Lung (tissue), 12 donors: Measurements from ENCODE around the gene MBTD1. TPM values are rescaled to one million over a fixed set of nuclear protein-coding genes. Genes with fewer than 3 reads are reported as not detected.

Source experiments
- ATAC-seq: fragments of 200-7000 bp; cut with Tn5 transposase; one replicate; pipeline ENCODE4 v1.9.1; 2020; ENCODE audit warnings: moderate number of reproducible peaks; ENCODE audit not compliant: insufficient read depth, low FRiP score
- DNase-seq, 3 donors: peaks; one replicate each; pipeline ENCODE4 v3.0.0-alpha.2; 2013 to 2017
- H3K27ac ChIP-seq, 2 donors: one replicate each; pipeline ENCODE4 v1.5.1; 2013; ENCODE audit warnings: mild to moderate bottlenecking in 2 of 2, moderate library complexity in 2 of 2, control low read depth in 1 of 2, inconsistent platforms in 1 of 2, low read depth in 1 of 2, low read length in 1 of 2
- H3K27me3 ChIP-seq, 3 donors: one replicate each; pipeline ENCODE4 v1.5.1; 2013; ENCODE audit warnings: low read length in 2 of 3; ENCODE audit not compliant: control insufficient read depth in 3 of 3, insufficient read depth in 3 of 3
- H3K36me3 ChIP-seq, 4 donors: one replicate each; pipeline ENCODE4 v1.5.1; 2013; ENCODE audit warnings: low read length in 4 of 4, mild to moderate bottlenecking in 1 of 4, moderate library complexity in 1 of 4; ENCODE audit not compliant: control insufficient read depth in 4 of 4, insufficient read depth in 4 of 4
- H3K4me1 ChIP-seq, 5 donors: one replicate each; pipeline ENCODE4 v1.5.1; 2013; ENCODE audit warnings: low read length in 5 of 5, mild to moderate bottlenecking in 2 of 5, moderate library complexity in 1 of 5; ENCODE audit not compliant: control insufficient read depth in 5 of 5, insufficient read depth in 5 of 5
- H3K4me3 ChIP-seq: one replicate; pipeline ENCODE4 v1.5.1; 2013; ENCODE audit warnings: mild to moderate bottlenecking, control low read depth, moderate library complexity
- H3K9ac ChIP-seq, 2 donors: one replicate each; pipeline ENCODE4 v1.5.1; 2013; ENCODE audit warnings: low read length in 2 of 2, control low read depth in 1 of 2; ENCODE audit not compliant: insufficient read depth in 1 of 2
- H3K9me3 ChIP-seq, 4 donors: one replicate each; pipeline ENCODE4 v1.5.1; 2013; ENCODE audit warnings: low read length in 3 of 4, mild to moderate bottlenecking in 1 of 4, moderate library complexity in 1 of 4; ENCODE audit not compliant: control insufficient read depth in 4 of 4, insufficient read depth in 3 of 4
- CTCF ChIP-seq: IDR thresholded peaks from 2 replicates; pipeline ENCODE4 v1.5.1; 2012; ENCODE audit warnings: mild to moderate bottlenecking; ENCODE audit errors: control extremely low read depth, extremely low read depth
- WGBS, 2 donors: extraction: QIAGEN DNeasy Blood & Tissue Kit; methylation state at CpG; one replicate each; pipeline ENCODE4 v1.1.7; 2013; 5-methylcytosine and 5-hydroxymethylcytosine counted together
- polyA plus RNA-seq, 2 donors: library from polyadenylated mRNA; stranded (reverse); fragments of 200-250 nt; gene quantifications; one replicate each; pipeline ENCODE4 v1.2.1, GENCODE V29; 2013
- total RNA-seq, 2 donors: library from RNA; depleted of rRNA in 1 of 2; stranded (reverse); fragments of >200 nt in 1 of 2; gene quantifications; one replicate each; pipeline ENCODE4 v1.2.1, GENCODE V29; 2014 to 2021
- donor health status: control.
- donor health status: control.
- donor health status: Bipolar disorder and iron deficiency.
- donor health status: healthy.
- donor health status: DM: yes; HTN: yes; CAD: no.

The MBTD1 gene
- total and polyA plus RNA-seq, 4 donors, result 4.3 to 79.2 (median 9.1) TPM

GRCh38 chr17:51128076-51128475, 131.8 kb downstream of the MBTD1 start:
- H3K4me1 ChIP-seq, result peaks cover 0 to 5% (median 0%) of the 10 kb centered on the region in 5 donors
- no peak for DNase-seq
- no peak for TF ChIP-seq CTCF
- H3K27me3 ChIP-seq, result no peaks in the 10 kb centered on the region
- no peak overlapping the region for H3K9ac ChIP-seq
- WGBS, 2 donors, result 69% methylated on average over 3 of the region's 3 CpGs
- H3K9me3 ChIP-seq, result no peaks in the 10 kb centered on the region
- H3K4me3 ChIP-seq, result no peak overlapping the region
- H3K27ac ChIP-seq, result no peak overlapping the region
- no peak for ATAC-seq
- no peaks in the 10 kb centered on the region for H3K36me3 ChIP-seq

Other genes starting within 250 kb of the MBTD1 start
- 100 to 1,000 TPM in 1 of 2 donors, 10 to 100 TPM in 1; 96.4 to 174 TPM for gene SPAG9, start 139.2 kb downstream of the MBTD1 start, total RNA-seq
- gene SPAG9, start 139.2 kb downstream of the MBTD1 start, polyA plus RNA-seq, result 10 to 100 TPM; 37.2 to 54.0 TPM
- gene NME1, start 106.5 kb downstream of the MBTD1 start, total RNA-seq, result 100 to 1,000 TPM in 1 of 2 donors, 10 to 100 TPM in 1; 14.6 to 105 TPM
- 100 to 1,000 TPM; 182 to 201 TPM for gene NME1, start 106.5 kb downstream of the MBTD1 start, polyA plus RNA-seq
- 100 to 1,000 TPM in 1 of 2 donors, 10 to 100 TPM in 1; 90.2 to 563 TPM for gene NME2, start 93.6 kb downstream of the MBTD1 start, total RNA-seq
- gene NME2, start 93.6 kb downstream of the MBTD1 start, polyA plus RNA-seq, result 100 to 1,000 TPM; 753 to 777 TPM
- gene UTP18, start 497 bp upstream of the MBTD1 start, total RNA-seq, result 10 to 100 TPM; 25.7 to 30.2 TPM
- gene UTP18, start 497 bp upstream of the MBTD1 start, polyA plus RNA-seq, result 10 to 100 TPM; 19.2 to 40.3 TPM